Right lobe of liver (tissue), 6 donors: ENCODE results near the gene ATP6V1F. TPM values are rescaled to one million over a fixed set of nuclear protein-coding genes. Genes with fewer than 3 reads are reported as not detected.
A peak's percentile ranks its signal among the peaks of the same experiment; 100 is the strongest.

ENCODE experiments used
- ATAC-seq, 4 donors: fragments of 200-7000 bp; cut with Tn5 transposase; one replicate each; pipeline ENCODE4 v1.9.1; 2020; ENCODE audit warnings: mild to moderate bottlenecking in 4 of 4, moderate library complexity in 4 of 4
- DNase-seq, 3 donors: peaks; one replicate each; pipeline ENCODE4 v3.0.0-alpha.2; 2020
- H3K27ac ChIP-seq, 3 donors: fragments of 200-600 bp; one replicate each; pipeline ENCODE4 v1.8.0; 2022
- H3K27me3 ChIP-seq, 2 donors: fragments of 200-600 bp; one replicate each; pipeline ENCODE4 v1.8.0; 2022
- H3K36me3 ChIP-seq, 4 donors: fragments of 200-600 bp; sonication (generic) in 1 of 4; one replicate each; pipeline versions ENCODE4 v1.5.1 to v1.8.0; 2017 to 2022; ENCODE audit warnings: control low read depth in 1 of 4
- H3K4me1 ChIP-seq, 4 donors: fragments of 200-600 bp; sonication (generic) in 1 of 4; one replicate each; pipeline versions ENCODE4 v1.5.1 to v1.8.0; 2017 to 2022; ENCODE audit warnings: control low read depth in 1 of 4
- H3K4me3 ChIP-seq, 3 donors: fragments of 200-600 bp; one replicate each; pipeline ENCODE4 v1.8.0; 2022
- H3K9me3 ChIP-seq, 4 donors: fragments of 200-600 bp; sonication (generic) in 1 of 4; one replicate each; pipeline versions ENCODE4 v1.5.1 to v1.8.0; 2017 to 2022; ENCODE audit warnings: control low read depth in 1 of 4
- CTCF ChIP-seq, 4 donors: fragments of 200-600 bp in 3 of 4; fragments of 450-650 bp in 1 of 4; IDR thresholded peaks; one replicate each; pipeline versions ENCODE4 v1.5.1 to v1.8.0; 2016 to 2022; ENCODE audit warnings: antibody characterized with exemption in 4 of 4, mild to moderate bottlenecking in 2 of 4
- POLR2A ChIP-seq: fragments of 450-650 bp; IDR thresholded peaks from one replicate; pipeline ENCODE4 v1.6.1; 2017; ENCODE audit warnings: antibody characterized with exemption, mild to moderate bottlenecking
- WGBS: methylation state at CpG from one replicate; pipeline ENCODE4 v1.1.6; 2018; ENCODE audit warnings: low coverage, low lambda C conversion rate; ENCODE audit not compliant: insufficient coverage; ENCODE audit errors: missing lambda C conversion rate; 5-methylcytosine and 5-hydroxymethylcytosine counted together
- intact Hi-C, 2 donors: fragments of 100-400 bp; cut with DNase I; formaldehyde crosslinking; loops; one replicate each; pipeline versions ENCODE4 v1.11.2 to v1.14.1; 2022
- total RNA-seq, 6 experiments: library from RNA; depleted of rRNA in 2 of 6; stranded (reverse); fragments of >200 nt in 2 of 6; fragmentation: NEBNext Ultra II Directional in 3 of 6; extraction: Animal tissue kit (Norgen Biotek cat#: 25700) in 3 of 6; gene quantifications; one replicate each; pipeline versions ENCODE4 v1.1.0 to v1.2.4, GENCODE V29; 2016 to 2023
- donor health status: DM: no; HTN: yes; CAD: no.
- donor health status: DM: no; HTN: no; CAD: no.
- donor health status: DM: no; HTN: no; CAD: no.
- donor health status: DM: no; HTN: yes; CAD: no.
- donor health status: DM: no; HTN: yes; CAD: no.

ATP6V1F gene
- total RNA-seq, 6 experiments from 2014 or later, result 26.9 to 72.0 (median 38.9) TPM

DNA sequence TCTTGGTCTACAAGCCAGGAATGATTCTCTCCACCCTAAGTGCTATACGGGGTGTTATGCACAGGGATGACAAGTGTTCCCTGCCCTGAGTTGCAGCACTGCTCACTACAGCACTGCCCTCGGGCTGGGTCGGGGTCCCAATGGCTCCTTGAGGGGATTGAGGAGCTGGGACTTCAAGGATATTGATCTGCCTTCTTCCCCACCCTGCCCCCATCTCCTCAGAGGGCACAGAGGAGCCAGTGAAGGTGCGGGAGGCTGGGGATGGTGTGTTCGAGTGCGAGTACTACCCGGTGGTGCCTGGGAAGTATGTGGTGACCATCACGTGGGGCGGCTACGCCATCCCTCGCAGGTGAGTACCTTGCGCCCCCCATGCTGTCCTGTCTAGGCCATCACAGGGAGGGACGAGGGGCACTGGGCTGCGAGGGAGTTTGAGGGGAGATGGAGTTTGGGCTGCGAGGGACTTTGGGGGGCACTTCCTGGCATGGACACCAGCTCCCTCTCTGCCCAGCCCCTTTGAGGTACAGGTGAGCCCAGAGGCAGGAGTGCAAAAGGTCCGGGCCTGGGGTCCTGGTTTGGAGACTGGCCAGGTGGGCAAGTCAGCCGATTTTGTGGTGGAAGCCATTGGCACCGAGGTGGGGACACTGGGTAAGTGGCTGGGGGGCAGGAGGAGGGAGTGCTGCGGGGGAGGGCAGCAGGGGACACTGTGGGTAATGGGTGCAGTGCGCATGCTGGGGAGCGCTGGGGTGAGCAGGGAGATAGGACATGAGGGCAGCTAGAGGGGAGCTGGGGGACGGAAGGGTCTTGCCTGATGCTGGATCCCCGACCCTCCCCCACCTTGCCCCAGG is 22.1 kb upstream of the ATP6V1F start:
- no peak for TF ChIP-seq CTCF (IDR thresholded peaks at IDR 0.05)
- no peak for TF ChIP-seq POLR2A
- ATAC-seq (no peak), DNase-seq (peak in 1 of 3 donors; percentile 13)
- 68% methylated on average over 5 of the region's 23 CpGs for WGBS
- Histone ChIP-seq H3K9me3 (no peaks in the 10 kb centered on the region), H3K36me3 (no peaks in the 10 kb centered on the region), H3K4me3 (no peak overlapping the region), H3K27me3 (no peaks in the 10 kb centered on the region), H3K27ac (no peak overlapping the region), H3K4me1 (no peaks in the 10 kb centered on the region)
- intact Hi-C loops, result no loop called here

- DNase-seq, result peak in 2 of 3 donors; percentile 15 to 39
- Histone ChIP-seq H3K27ac (no peak overlapping the region), H3K4me3 (no peak overlapping the region), H3K27me3 (no peaks in the 10 kb centered on the region), H3K4me1 (no peaks in the 10 kb centered on the region), H3K36me3 (no peaks in the 10 kb centered on the region), H3K9me3 (no peaks in the 10 kb centered on the region)
- no CpG with 5 or more reads among the region's 17 CpGs for WGBS
- no peak for TF ChIP-seq POLR2A
- no peak for TF ChIP-seq CTCF (IDR thresholded peaks at IDR 0.05)
- intact Hi-C loops, result no loop called here
- no peak for ATAC-seq
Measured at GRCh38 chr7:128841171-128841690, 21.4 kb upstream of the ATP6V1F start.

DNA sequence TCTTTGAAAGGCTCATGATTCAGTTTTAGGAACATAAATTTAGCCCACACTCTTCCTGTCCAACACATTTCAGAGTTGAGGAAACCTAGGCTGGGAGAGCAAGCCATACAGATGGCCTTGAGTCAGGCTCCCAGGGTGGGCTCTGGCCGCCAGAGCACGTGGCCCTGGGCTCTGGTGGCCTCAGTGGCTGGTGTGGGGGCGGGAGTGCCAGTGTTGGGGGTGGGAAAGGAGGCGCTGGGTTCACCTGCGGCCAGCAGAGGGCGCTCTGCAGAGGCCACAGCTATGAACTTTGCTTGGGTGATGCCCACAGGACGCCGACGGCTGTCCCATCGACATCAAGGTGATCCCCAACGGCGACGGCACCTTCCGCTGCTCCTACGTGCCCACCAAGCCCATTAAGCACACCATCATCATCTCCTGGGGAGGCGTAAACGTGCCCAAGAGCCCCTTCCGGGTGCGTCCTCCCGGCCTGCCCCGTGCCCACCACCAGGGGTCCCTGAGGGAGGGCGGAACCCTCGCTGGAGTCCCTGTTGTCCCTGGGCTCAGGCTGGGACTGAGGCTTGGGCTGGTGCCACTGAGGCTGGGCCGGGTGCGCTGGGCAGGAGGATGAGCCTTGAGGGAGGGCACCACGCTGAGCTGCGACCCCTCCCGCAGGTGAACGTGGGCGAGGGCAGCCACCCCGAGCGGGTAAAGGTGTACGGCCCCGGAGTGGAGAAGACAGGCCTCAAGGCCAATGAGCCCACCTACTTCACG is 20.6 kb upstream of the ATP6V1F start:
- H3K36me3 ChIP-seq, result no peaks in the 10 kb centered on the region
- no peak overlapping the region for H3K27ac ChIP-seq
- ATAC-seq (peak; percentile 28 to 68 (median 64)), DNase-seq (peak; percentile 36 to 55 (median 47))
- no peaks in the 10 kb centered on the region for H3K4me1 ChIP-seq
- no peak overlapping the region for H3K4me3 ChIP-seq
- intact Hi-C loops, result no loop called here
- 66% methylated on average over 13 of the region's 35 CpGs for WGBS
- no peaks in the 10 kb centered on the region for H3K27me3 ChIP-seq
- TF ChIP-seq CTCF (IDR thresholded peaks at IDR 0.05) (peak; percentile 26 to 67 (median 63)), POLR2A (no peak)
- H3K9me3 ChIP-seq, result no peaks in the 10 kb centered on the region

- ATAC-seq (no peak), DNase-seq (peak in 2 of 3 donors; percentile 14 to 43)
- no peaks in the 10 kb centered on the region for H3K36me3 ChIP-seq
- no peaks in the 10 kb centered on the region for H3K9me3 ChIP-seq
- no peaks in the 10 kb centered on the region for H3K4me1 ChIP-seq
- no peak overlapping the region for H3K27ac ChIP-seq
- intact Hi-C loops, result no loop called here
- H3K27me3 ChIP-seq, result no peaks in the 10 kb centered on the region
- WGBS, result 85% methylated on average over 4 of the region's 38 CpGs
- H3K4me3 ChIP-seq, result no peak overlapping the region
- TF ChIP-seq CTCF (IDR thresholded peaks at IDR 0.05), result no peak
- TF ChIP-seq POLR2A, result no peak
Measured at GRCh38 chr7:128842674-128843641, 19.7 kb upstream of the ATP6V1F start.
